ENCODE data around the gene HINT2. TPM values are rescaled to one million over a fixed set of nuclear protein-coding genes. Genes with fewer than 3 reads are reported as not detected.
A peak's percentile ranks its signal among the peaks of the same experiment; 100 is the strongest.

Gene HINT2
- total RNA-seq, 1 donor from 2014 or later, result 49.7 TPM

DNA sequence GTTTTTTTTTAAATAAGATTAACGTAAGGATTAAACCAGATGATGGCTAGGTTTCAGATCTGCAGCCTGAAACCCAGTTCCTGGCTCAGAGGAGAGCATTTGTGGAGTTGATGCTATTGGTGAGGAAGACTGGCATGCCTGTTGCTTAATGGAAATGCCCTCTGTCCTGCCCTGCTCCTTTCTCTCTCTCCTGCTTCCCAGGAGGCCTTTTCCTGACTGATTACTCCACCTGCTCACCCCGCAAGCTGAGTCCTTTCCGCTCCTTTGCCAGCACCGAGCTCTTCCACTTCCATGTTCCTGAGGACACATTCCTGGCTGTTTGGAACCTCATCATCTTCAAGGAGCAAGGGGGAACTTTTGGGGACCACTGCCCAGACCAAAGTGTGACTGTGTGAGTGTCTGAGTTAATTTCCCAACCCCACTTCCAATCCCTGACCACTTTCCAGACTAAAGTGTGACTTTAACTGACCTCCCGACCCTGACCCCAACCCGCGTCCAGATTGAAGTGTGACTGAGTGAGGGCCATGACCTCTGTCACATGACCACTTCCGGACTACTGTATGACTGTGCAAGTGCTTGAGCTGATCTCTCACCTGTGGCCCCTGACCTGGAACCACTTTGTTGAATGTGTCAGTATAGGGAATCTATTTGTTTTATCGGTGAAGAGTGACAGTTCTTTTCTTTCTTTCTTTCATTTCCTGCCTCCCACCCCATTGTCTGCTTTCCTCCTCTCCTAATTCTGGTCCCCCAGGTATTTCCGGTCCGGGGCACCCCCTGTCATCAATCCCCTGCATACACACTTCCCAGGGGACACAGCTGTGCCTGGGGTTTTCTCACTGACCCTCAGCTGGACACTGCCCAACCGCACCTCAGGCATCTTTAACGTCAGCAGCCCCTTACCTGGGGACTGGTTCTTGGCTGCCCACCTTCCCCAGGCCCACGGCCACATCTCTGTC, 19.7 kb upstream of the HINT2 start:
- intact Hi-C loops (cut with micrococcal nuclease), result no loop called here
- Mint-ChIP-seq H3K27ac (no peak overlapping the region), H3K9me3 (no peaks in the 10 kb centered on the region), H3K36me3 (ENCODE audit: low read depth) (no peaks in the 10 kb centered on the region), H3K27me3 (ENCODE audit: low read depth) (no peaks in the 10 kb centered on the region), H3K4me1 (ENCODE audit: low read depth) (peaks cover 8% of the 10 kb centered on the region), H3K4me3 (ENCODE audit: low read depth) (no peak overlapping the region)
- no peak for DNase-seq (ENCODE audit: low spot score)

DNA sequence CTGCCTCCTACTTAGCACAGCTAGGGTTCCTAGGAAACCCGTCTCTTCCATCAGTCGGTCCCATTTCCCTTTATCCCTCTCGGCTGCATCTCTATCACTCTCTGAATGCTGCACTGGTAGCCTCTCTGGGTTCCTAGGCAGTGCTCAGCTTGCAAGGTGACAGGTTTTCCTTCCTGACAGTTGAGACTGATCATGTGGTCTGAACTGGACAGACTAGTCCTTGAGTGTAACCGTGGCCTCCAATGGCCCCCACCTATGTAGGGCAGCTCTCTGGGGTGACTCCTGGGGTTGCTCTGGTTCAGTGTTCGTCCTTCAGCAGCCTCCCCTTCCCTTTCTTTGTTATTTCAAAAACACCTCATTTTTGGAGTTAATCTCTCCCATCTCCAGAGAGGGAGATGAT, 18.0 kb upstream of the HINT2 start:
- H3K27ac Mint-ChIP-seq, result no peak overlapping the region
- H3K27me3 Mint-ChIP-seq (ENCODE audit: low read depth), result no peaks in the 10 kb centered on the region
- H3K4me3 Mint-ChIP-seq (ENCODE audit: low read depth), result no peak overlapping the region
- DNase-seq (ENCODE audit: low spot score), result no peak
- no peaks in the 10 kb centered on the region for H3K36me3 Mint-ChIP-seq (ENCODE audit: low read depth)
- peaks cover 15% of the 10 kb centered on the region for H3K4me1 Mint-ChIP-seq (ENCODE audit: low read depth)
- H3K9me3 Mint-ChIP-seq, result no peaks in the 10 kb centered on the region
- intact Hi-C loops (cut with micrococcal nuclease), result no loop called here

DNA sequence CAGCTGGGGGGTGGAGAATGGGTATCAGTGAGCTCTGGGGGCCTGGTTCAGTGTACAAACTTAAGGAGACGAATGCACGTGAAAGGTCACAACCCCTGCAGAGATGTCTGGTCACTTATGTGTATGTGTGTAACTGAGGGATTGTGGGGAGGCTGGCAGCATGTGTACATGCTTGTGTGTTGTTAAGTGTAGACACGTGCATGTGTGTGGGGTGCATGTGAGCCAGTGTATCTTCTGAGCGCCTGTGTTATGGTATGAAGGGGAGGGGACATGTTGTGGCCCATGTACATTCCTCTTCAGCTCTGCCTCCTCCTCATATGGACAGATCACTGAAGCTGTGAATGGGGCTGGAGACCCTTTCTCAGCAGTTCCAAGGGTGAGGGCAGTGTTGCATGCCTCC, 16.2 kb upstream of the HINT2 start:
- Mint-ChIP-seq H3K27me3 (ENCODE audit: low read depth) (no peaks in the 10 kb centered on the region), H3K9me3 (no peaks in the 10 kb centered on the region), H3K27ac (no peak overlapping the region), H3K4me3 (ENCODE audit: low read depth) (no peak overlapping the region), H3K36me3 (ENCODE audit: low read depth) (no peaks in the 10 kb centered on the region), H3K4me1 (ENCODE audit: low read depth) (peaks cover 18% of the 10 kb centered on the region)
- intact Hi-C loops (cut with micrococcal nuclease), result no loop called here
- DNase-seq (ENCODE audit: low spot score), result no peak

DNA sequence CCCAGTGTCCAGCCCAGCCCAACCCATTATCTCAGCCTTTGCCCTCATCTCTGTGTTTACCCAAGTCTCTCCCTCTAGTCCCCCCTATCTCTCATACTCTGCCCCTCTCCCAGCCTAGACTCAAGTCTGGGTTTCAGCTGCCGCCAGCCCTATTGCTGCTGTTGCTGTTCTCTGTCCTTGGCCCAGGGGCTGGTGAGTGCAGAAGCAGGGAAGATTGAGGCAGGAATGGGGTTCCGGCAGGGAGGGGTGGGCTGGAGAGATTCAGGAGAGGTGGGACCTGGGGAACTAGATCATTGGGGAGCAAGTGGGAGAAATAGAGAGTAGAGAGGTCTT, 14.9 kb upstream of the HINT2 start:
- DNase-seq (ENCODE audit: low spot score), result no peak
- no peaks in the 10 kb centered on the region for H3K9me3 Mint-ChIP-seq
- peak overlapping the region; percentile 79 for H3K27ac Mint-ChIP-seq
- no peaks in the 10 kb centered on the region for H3K36me3 Mint-ChIP-seq (ENCODE audit: low read depth)
- H3K27me3 Mint-ChIP-seq (ENCODE audit: low read depth), result no peaks in the 10 kb centered on the region
- H3K4me3 Mint-ChIP-seq (ENCODE audit: low read depth), result peak overlapping the region; percentile 85
- H3K4me1 Mint-ChIP-seq (ENCODE audit: low read depth), result peaks cover 18% of the 10 kb centered on the region
- intact Hi-C loops (cut with micrococcal nuclease), result loop anchor here (5.0 kb wide), 1 partner anchor 82 kb away; the partner anchor contains the start of genes GBA2 and RGP1

DNA sequence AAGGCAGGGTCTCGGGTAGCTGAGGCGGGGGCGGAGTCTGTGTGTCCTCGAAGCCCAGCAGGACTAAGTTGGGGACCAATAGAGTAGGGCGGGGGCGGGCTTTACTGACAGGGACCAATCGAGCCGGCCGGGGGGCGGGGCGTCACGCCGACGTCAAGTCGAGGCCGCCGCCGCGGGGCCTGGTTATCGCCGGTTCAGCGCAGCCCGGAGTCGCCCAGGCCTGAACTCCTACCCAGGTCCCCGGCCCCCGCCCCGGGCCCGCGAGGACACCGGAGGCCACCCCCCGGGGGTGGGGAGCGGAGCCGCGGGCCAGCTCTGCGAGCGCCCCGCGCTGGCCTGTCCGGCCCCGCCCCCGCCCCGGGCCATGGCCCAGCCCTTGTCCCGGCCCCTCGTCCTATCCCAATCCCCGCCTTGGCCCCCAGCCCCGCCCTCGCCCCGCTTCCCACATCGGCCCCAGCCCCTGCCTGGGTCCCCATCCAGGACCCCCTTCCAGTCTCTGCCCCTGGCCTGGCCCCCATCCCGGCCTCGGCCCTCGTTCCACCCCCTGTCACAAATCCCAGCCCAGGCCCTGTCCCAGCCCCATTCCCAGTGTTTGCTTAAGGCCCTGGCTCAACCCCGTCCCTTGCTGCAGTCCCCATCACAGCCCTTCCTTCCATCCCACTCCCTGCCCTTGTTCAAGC, 14.4 kb upstream of the HINT2 start, which contains the start of gene TMEM8B:
Gene TMEM8B, plus strand, starts transcription at position 145 of the 680 bp plus-strand sequence. Its CDS starts 220 bp downstream, at position 365.
- Mint-ChIP-seq H3K4me1 (ENCODE audit: low read depth) (peaks cover 18% of the 10 kb centered on the region), H3K36me3 (ENCODE audit: low read depth) (no peaks in the 10 kb centered on the region), H3K9me3 (no peaks in the 10 kb centered on the region), H3K27me3 (ENCODE audit: low read depth) (no peaks in the 10 kb centered on the region), H3K4me3 (ENCODE audit: low read depth) (peak within 1 kb of the TSS; percentile 87), H3K27ac (peak within 1 kb of the TSS; percentile 79)
- peak; percentile 86 for DNase-seq (ENCODE audit: low spot score)
- intact Hi-C loops (cut with micrococcal nuclease), result loop anchor here (5.0 kb wide), 1 partner anchor 82 kb away; the partner anchor contains the start of genes GBA2 and RGP1

DNA sequence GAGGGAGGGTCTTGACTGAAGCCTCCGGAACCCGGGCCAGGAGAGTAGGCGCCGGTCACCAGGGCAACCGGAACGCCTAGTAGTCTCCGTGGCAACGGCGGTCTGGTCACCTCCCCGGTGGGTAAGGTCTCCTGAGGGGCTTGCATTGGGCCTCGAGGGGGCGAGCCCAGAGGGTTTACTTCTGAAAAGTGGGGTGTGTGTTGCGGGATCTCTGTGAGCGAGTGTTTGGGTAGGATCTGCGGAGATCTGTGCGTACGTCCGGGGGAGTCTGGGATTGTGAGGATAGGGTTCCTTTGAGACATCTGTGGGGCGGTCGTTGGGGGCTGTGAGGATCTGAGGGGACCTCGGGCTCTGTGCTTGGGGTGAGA, 13.9 kb upstream of the HINT2 start, which contains the start of gene FAM221B:
Gene FAM221B, minus strand, starts transcription at position 17 of the 368 bp plus-strand sequence. CDS start 2,571 bp downstream, outside the sequence.
- intact Hi-C loops (cut with micrococcal nuclease), result loop anchor here (5.0 kb wide), 1 partner anchor 81 kb away; the partner anchor contains the start of genes GBA2 and RGP1
- DNase-seq (ENCODE audit: low spot score), result no peak
- Mint-ChIP-seq H3K4me1 (ENCODE audit: low read depth) (peaks cover 18% of the 10 kb centered on the region), H3K36me3 (ENCODE audit: low read depth) (no peaks in the 10 kb centered on the region), H3K27ac (peak within 1 kb of the TSS; percentile 79), H3K4me3 (ENCODE audit: low read depth) (peak within 1 kb of the TSS; percentile 87), H3K27me3 (ENCODE audit: low read depth) (no peaks in the 10 kb centered on the region), H3K9me3 (no peaks in the 10 kb centered on the region)

DNA sequence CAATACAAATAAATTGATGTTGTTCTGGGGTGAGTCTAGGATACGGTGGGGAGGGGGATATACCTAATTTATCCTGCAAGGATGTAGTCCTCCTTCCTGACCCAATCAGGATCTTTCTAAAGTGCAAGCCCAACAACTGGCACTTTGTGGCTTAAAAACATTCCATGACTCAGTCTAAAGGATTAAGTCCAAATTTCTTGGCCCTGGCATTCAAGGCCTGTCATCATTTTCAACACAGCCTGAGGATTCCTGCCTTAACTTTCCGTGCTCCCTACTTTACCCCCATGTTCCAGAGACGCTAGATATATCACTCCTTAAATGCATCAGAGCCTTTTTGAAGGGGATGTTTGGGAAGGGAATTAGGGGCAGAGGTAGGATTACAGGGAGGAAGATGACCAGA, 12.6 kb upstream of the HINT2 start:
- intact Hi-C loops (cut with micrococcal nuclease), result loop anchor here (5.0 kb wide), 1 partner anchor 80 kb away; the partner anchor contains the start of genes GBA2 and RGP1
- H3K27me3 Mint-ChIP-seq (ENCODE audit: low read depth), result no peaks in the 10 kb centered on the region
- H3K27ac Mint-ChIP-seq, result no peak overlapping the region
- H3K4me1 Mint-ChIP-seq (ENCODE audit: low read depth), result peaks cover 18% of the 10 kb centered on the region
- H3K36me3 Mint-ChIP-seq (ENCODE audit: low read depth), result no peaks in the 10 kb centered on the region
- no peak for DNase-seq (ENCODE audit: low spot score)
- H3K9me3 Mint-ChIP-seq, result no peaks in the 10 kb centered on the region
- H3K4me3 Mint-ChIP-seq (ENCODE audit: low read depth), result peak overlapping the region; percentile 20

DNA sequence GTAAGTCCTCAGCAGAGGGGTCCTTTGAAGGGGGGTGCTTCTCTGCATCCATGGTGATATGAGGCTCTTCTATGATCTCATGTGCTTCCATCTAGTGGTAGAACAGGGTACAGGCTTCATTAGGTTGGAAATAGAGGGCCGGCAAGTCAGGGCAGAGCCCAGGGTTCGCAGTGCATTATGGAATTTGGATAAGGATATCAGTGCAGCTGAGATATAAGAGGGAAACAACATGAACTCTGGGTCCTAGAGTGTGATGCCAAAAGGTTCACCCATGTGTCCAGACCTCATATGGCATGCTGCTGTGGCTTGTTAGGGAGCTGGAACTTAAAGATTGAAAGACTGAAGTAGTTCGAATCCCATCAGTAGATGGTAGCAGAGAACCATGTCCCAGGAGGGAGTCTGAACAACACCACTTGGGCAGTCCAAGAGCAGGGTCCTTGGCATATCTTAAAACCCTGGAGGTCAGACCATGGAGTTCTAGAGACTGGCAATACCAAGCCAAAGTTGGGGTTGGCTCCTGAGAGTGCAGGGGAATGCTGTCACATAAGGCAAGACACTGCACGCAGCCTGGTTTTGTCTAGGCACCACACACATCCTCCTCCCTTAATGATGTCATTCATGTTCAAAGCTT, 11.3 kb upstream of the HINT2 start:
- Mint-ChIP-seq H3K9me3 (no peaks in the 10 kb centered on the region), H3K36me3 (ENCODE audit: low read depth) (no peaks in the 10 kb centered on the region), H3K4me1 (ENCODE audit: low read depth) (peaks cover 18% of the 10 kb centered on the region), H3K27ac (no peak overlapping the region), H3K27me3 (ENCODE audit: low read depth) (no peaks in the 10 kb centered on the region), H3K4me3 (ENCODE audit: low read depth) (no peak overlapping the region)
- intact Hi-C loops (cut with micrococcal nuclease), result loop anchor here (1.0 to 5.0 kb wide), 4 partner anchors 11 to 79 kb away; partner anchors contain the start of genes GBA2, HINT2 and RGP1
- DNase-seq (ENCODE audit: low spot score), result no peak

DNA sequence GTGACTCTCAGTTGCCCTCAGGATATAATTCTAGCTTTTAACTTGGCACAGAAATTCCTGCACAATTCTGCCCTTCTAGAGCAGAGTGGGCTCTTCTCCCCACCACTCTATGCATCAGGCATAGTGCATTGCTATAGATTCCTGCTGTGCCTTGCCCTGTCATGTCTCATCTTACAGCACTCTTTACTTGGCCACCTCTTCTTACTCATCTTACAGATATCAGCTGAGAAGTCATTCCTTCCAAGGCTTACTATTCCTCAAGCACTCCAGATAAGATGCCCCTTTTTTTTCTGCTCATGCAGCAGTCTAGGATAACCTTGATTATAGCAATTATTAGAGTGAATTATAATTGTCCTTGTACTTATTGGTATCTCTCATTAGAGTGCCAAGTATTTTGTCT, 8.1 kb upstream of the HINT2 start:
- intact Hi-C loops (cut with micrococcal nuclease), result no loop called here
- DNase-seq (ENCODE audit: low spot score), result no peak
- no peaks in the 10 kb centered on the region for H3K36me3 Mint-ChIP-seq (ENCODE audit: low read depth)
- H3K4me3 Mint-ChIP-seq (ENCODE audit: low read depth), result no peak overlapping the region
- H3K27ac Mint-ChIP-seq, result no peak overlapping the region
- no peaks in the 10 kb centered on the region for H3K27me3 Mint-ChIP-seq (ENCODE audit: low read depth)
- no peaks in the 10 kb centered on the region for H3K9me3 Mint-ChIP-seq
- H3K4me1 Mint-ChIP-seq (ENCODE audit: low read depth), result peaks cover 10% of the 10 kb centered on the region

DNA sequence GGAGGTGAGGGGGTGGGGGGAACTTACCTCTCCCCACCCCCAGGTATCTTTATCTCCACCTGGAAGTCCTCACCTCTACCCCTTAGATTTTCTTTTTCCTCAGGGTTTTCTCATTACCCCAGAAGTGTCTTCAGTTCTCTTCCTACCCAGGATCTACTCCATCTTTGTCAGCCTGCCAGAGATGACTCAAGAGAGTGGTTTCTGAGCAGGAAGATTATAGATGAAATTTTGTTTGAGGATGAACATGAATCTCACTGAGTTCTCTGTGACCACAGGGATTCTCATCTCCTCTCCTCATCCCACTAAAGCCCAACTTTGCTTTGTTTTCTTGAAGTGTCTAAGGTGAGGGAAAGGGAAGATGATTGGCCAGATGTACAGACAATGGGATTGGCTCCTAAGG, 5.2 kb upstream of the HINT2 start:
- intact Hi-C loops (cut with micrococcal nuclease), result no loop called here
- DNase-seq (ENCODE audit: low spot score), result no peak
- Mint-ChIP-seq H3K27ac (no peak overlapping the region), H3K27me3 (ENCODE audit: low read depth) (no peaks in the 10 kb centered on the region), H3K9me3 (no peaks in the 10 kb centered on the region), H3K4me1 (ENCODE audit: low read depth) (peaks cover 9% of the 10 kb centered on the region), H3K36me3 (ENCODE audit: low read depth) (no peaks in the 10 kb centered on the region), H3K4me3 (ENCODE audit: low read depth) (no peak overlapping the region)

DNA sequence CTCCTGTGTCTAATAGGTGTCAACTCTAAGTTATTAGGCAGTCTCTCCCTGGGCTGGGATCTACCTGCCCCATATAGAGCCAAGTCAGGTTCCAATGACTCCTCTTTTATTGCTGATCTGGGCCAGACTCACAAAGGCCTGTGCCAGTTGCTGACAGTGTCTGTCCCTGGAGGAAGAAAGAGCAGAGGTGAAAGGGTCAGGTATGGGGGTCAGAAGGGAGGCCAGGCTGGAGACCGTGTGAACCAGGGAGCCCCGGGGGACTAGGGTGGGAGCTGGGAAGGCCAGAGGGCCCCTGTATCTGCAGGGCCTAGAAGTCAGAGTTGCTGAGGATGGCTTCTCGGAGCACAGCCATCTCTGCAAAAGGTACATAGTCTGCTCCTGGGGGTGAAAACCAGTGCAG, 3.5 kb upstream of the HINT2 start:
- intact Hi-C loops (cut with micrococcal nuclease), result loop anchor here (10.0 kb wide), 3 partner anchors 214 to 744 kb away; partner anchors contain the start of genes ATOSB, FANCG, TESK1 and VCP
- peaks cover 4% of the 10 kb centered on the region for H3K36me3 Mint-ChIP-seq (ENCODE audit: low read depth)

DNA sequence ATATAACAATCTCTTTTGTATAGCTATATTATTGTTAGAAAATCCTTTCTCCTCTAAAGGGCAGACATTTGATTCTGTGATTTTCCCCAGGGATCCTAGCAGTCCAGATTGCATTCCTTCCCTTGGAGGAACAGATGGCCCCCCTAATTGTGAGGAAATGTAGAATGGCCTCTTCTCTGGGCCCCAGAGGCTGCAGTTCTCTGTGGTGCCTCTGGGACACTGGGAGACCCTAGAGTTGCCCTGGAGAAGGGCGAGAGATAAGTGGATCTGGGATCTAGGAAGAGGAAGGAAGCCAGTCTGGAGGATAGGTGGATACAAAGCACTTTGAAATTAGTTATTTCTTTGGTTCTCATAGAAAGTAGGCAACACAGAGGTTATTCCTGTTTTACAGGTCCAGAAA, 1.9 kb upstream of the HINT2 start:
- intact Hi-C loops (cut with micrococcal nuclease), result loop anchor here (10.0 kb wide), 3 partner anchors 212 to 742 kb away; partner anchors contain the start of genes ATOSB, FANCG, TESK1 and VCP
- no peak for DNase-seq (ENCODE audit: low spot score)
- Mint-ChIP-seq H3K4me1 (ENCODE audit: low read depth) (peaks cover 32% of the 10 kb centered on the region), H3K36me3 (ENCODE audit: low read depth) (peaks cover 13% of the 10 kb centered on the region), H3K27me3 (ENCODE audit: low read depth) (no peaks in the 10 kb centered on the region), H3K4me3 (ENCODE audit: low read depth) (no peak overlapping the region), H3K27ac (no peak overlapping the region), H3K9me3 (no peaks in the 10 kb centered on the region)

More for the DNA sequence above, 3.5 kb upstream of the HINT2 start:
- DNase-seq (ENCODE audit: low spot score), result no peak
- Mint-ChIP-seq H3K9me3 (no peaks in the 10 kb centered on the region), H3K4me3 (ENCODE audit: low read depth) (no peak overlapping the region), H3K4me1 (ENCODE audit: low read depth) (peaks cover 18% of the 10 kb centered on the region), H3K27me3 (ENCODE audit: low read depth) (no peaks in the 10 kb centered on the region), H3K27ac (no peak overlapping the region)
